Colonic mucosa (tissue), 4 donors: Measurements from ENCODE around the gene KMT2C. TPM values are rescaled to one million over a fixed set of nuclear protein-coding genes. Genes with fewer than 3 reads are reported as not detected.
"Not testable (repeated sequence)": the region's sequence is repeated elsewhere in the genome, so short reads cannot be mapped to it uniquely, and the experiment has no call there.

ENCODE experiments used
- DNase-seq: peaks from one replicate; pipeline ENCODE4 v3.0.0-alpha.2; 2020
- H3K27ac ChIP-seq: fragments of 200-600 bp; one replicate; pipeline ENCODE4 v1.8.0; 2021
- H3K27me3 ChIP-seq: fragments of 200-600 bp; one replicate; pipeline ENCODE4 v1.8.0; 2021
- H3K36me3 ChIP-seq: fragments of 200-600 bp; one replicate; pipeline ENCODE4 v1.8.0; 2021
- H3K4me1 ChIP-seq: fragments of 200-600 bp; one replicate; pipeline ENCODE4 v1.8.0; 2021; ENCODE audit warnings: mild to moderate bottlenecking
- H3K4me3 ChIP-seq: fragments of 200-600 bp; one replicate; pipeline ENCODE4 v1.8.0; 2021
- H3K9ac ChIP-seq, 2 donors: one replicate each; pipeline ENCODE4 v1.7.0; 2013; ENCODE audit warnings: control low read depth in 2 of 2, low read depth in 2 of 2, low read length in 2 of 2
- H3K9me3 ChIP-seq: fragments of 200-600 bp; one replicate; pipeline ENCODE4 v1.8.0; 2021
- intact Hi-C: fragments of 100-400 bp; cut with DNase I; formaldehyde crosslinking; loops from one replicate; pipeline ENCODE4 v1.14.1; 2022
- total RNA-seq, 2 donors: library from RNA; stranded (reverse); fragmentation: NEBNext Ultra II Directional in 1 of 2; extraction: Animal tissue kit (Norgen Biotek cat#: 25700) in 1 of 2; gene quantifications; one replicate each; pipeline ENCODE4 v1.2.1, GENCODE V29; 2021
- TF ChIP-seq, protein P1 (sequence below): fragments of 200-600 bp; IDR thresholded peaks from one replicate; pipeline ENCODE4 v1.8.0; 2022; ENCODE audit warnings: antibody characterized with exemption, mild to moderate bottlenecking
- donor health status: healthy.
- donor health status: DM: no; HTN: no; CAD: no.
- donor health status: DM: no; HTN: no; CAD: no.

The KMT2C gene
- total RNA-seq, 2 donors from 2014 or later, result 70.9 to 73.3 TPM

- Histone ChIP-seq H3K9me3 (no peaks in the 10 kb centered on the region), H3K4me3 (no peak overlapping the region), H3K9ac (no peak overlapping the region), H3K36me3 (no peaks in the 10 kb centered on the region), H3K27ac (no peak overlapping the region), H3K4me1 (no peaks in the 10 kb centered on the region), H3K27me3 (no peaks in the 10 kb centered on the region)
- TF ChIP-seq, protein P1, sequence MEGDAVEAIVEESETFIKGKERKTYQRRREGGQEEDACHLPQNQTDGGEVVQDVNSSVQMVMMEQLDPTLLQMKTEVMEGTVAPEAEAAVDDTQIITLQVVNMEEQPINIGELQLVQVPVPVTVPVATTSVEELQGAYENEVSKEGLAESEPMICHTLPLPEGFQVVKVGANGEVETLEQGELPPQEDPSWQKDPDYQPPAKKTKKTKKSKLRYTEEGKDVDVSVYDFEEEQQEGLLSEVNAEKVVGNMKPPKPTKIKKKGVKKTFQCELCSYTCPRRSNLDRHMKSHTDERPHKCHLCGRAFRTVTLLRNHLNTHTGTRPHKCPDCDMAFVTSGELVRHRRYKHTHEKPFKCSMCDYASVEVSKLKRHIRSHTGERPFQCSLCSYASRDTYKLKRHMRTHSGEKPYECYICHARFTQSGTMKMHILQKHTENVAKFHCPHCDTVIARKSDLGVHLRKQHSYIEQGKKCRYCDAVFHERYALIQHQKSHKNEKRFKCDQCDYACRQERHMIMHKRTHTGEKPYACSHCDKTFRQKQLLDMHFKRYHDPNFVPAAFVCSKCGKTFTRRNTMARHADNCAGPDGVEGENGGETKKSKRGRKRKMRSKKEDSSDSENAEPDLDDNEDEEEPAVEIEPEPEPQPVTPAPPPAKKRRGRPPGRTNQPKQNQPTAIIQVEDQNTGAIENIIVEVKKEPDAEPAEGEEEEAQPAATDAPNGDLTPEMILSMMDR, result no peak
- DNase-seq, result no peak
- intact Hi-C loops, result no loop called here
Measured at GRCh38 chr7:152313217-152313616, 122.6 kb downstream of the KMT2C start.

DNA sequence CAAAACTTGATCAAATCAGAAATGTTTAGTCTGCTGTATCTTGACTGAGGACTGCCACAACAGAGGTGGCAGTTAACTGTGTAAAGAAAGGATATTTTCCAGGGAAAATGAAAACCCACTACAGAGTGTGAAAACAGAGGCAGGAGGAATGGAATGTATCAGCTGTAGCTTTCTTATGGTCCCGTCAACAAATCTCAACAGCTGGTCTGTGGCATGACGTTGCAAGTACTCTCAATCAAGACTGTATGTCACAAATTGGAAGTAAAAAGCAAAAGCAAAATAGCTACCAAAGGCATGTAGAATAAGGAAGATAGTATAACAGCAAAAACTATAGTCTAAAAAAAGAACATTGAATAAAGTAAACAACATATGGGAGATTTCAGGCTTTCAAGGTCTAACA lies 123.5 kb downstream of the KMT2C start:
- TF ChIP-seq, protein P1, result no peak
- H3K4me1 ChIP-seq, result no peaks in the 10 kb centered on the region
- no peak for DNase-seq
- H3K27me3 ChIP-seq, result no peaks in the 10 kb centered on the region
- no peak overlapping the region for H3K4me3 ChIP-seq
- H3K9ac ChIP-seq, result no peak overlapping the region
- no peaks in the 10 kb centered on the region for H3K9me3 ChIP-seq
- H3K36me3 ChIP-seq, result peaks cover 5% of the 10 kb centered on the region
- intact Hi-C loops, result no loop called here
- no peak overlapping the region for H3K27ac ChIP-seq

GRCh38 chr7:152307902-152308301 lies 127.9 kb downstream of the KMT2C start:
- Histone ChIP-seq H3K27me3 (no peaks in the 10 kb centered on the region), H3K4me3 (no peak overlapping the region), H3K4me1 (no peaks in the 10 kb centered on the region), H3K9me3 (no peaks in the 10 kb centered on the region), H3K27ac (no peak overlapping the region), H3K36me3 (peaks cover 5% of the 10 kb centered on the region), H3K9ac (no peak overlapping the region)
- intact Hi-C loops, result no loop called here
- no peak for DNase-seq
- TF ChIP-seq, protein P1, result no peak

DNA sequence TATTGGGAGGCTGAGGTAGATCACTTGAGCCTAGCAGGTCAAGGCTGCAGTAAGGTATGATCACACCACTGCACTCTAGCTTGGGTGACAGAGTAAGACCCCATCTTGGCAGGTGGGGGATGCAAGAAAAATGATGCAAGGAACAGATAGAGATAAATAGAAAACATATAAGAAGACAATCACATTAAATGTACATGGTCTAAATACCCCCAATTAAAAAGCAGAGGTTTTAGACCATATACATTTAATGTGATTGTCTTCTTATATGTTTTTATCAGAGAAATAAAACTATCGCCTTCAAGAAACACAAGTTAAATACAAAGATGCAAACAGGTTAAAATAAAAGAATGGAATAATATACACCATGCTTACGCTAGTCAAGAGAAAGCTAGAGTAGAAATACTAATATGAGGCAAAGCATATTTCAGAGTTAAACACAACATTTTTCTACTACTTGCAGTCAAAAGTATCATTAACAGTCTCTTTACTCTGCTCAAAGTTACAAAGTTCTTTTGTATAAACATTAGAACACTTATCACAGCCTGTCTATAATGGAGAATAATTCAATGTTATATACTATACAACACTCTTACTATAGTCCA lies 136.2 kb downstream of the KMT2C start:
- H3K36me3 ChIP-seq, DNase-seq, intact Hi-C loops, H3K27me3 ChIP-seq, H3K9ac ChIP-seq, H3K4me3 ChIP-seq, H3K9me3 ChIP-seq, H3K27ac ChIP-seq, H3K4me1 ChIP-seq: not testable (repeated sequence)

DNA sequence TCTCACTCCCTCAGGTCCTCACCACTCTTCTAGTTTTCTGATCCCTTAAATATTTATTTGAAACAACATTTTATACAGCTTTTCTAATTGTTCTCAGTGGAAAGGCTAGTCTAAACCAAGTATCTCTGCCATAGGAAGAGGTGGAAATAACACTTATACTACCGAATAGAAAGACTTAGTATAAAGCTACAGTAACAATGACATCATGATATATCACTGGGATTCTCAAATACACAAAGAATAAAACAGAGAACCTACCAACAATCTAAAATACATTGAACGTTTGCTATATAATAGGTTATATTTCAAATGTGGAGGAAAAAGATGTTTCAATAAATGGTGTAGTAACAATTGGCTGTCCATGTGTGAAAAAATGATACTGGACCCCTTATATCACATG lies 142.9 kb downstream of the KMT2C start:
- Histone ChIP-seq H3K27ac (no peak overlapping the region), H3K4me1 (no peaks in the 10 kb centered on the region), H3K27me3 (no peaks in the 10 kb centered on the region), H3K9me3 (no peaks in the 10 kb centered on the region), H3K36me3 (no peaks in the 10 kb centered on the region), H3K9ac (no peak overlapping the region), H3K4me3 (no peak overlapping the region)
- intact Hi-C loops, result no loop called here
- no peak for DNase-seq
- TF ChIP-seq, protein P1, result no peak

- H3K9ac ChIP-seq, H3K27ac ChIP-seq, H3K4me1 ChIP-seq, DNase-seq, H3K9me3 ChIP-seq, intact Hi-C loops, H3K36me3 ChIP-seq, H3K27me3 ChIP-seq, H3K4me3 ChIP-seq: not testable (repeated sequence)
Measured at GRCh38 chr7:152286972-152287371, 148.8 kb downstream of the KMT2C start.

DNA sequence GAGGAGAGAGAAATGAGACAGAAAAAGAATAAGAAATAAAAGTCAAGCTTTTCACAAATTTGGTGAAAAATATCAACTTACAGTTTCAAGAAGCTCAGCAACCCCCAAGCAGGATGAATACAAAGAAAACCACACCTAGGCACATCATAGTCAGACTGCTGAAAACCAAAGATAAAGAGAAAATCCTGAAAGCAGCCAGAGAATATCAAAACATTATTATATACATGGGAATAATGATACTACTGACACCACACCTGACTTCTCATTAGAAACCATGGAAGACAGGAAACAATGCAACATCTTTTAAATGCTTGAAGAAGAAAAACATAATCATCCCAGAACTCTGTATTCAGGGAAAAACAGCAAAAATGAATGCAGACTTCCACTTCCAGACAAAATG lies 149.6 kb downstream of the KMT2C start:
- DNase-seq, H3K4me3 ChIP-seq, H3K27ac ChIP-seq, intact Hi-C loops, H3K9me3 ChIP-seq, H3K27me3 ChIP-seq, H3K36me3 ChIP-seq, H3K9ac ChIP-seq, H3K4me1 ChIP-seq: not testable (repeated sequence)

DNA sequence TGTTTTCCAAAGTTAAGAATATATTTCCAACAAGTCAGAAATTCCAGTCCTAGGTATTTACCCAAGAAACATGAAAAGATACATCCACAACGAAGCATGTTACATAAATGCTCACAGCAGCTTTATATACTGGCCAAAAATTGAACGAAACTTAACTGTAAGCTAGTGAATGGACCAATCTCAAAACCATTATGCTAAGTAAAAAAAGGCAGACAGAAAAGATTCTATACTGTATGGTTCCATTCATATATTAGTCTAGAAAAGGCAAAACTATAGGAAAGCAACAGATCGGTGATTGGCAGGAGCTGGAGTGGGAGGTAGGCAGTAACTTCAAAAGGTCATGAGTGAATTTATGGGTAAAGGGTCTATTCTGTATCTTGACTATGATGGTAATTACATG lies 150.8 kb downstream of the KMT2C start:
- H3K4me3 ChIP-seq, intact Hi-C loops, H3K9me3 ChIP-seq, H3K27ac ChIP-seq, H3K4me1 ChIP-seq, H3K36me3 ChIP-seq, DNase-seq, H3K9ac ChIP-seq, H3K27me3 ChIP-seq: not testable (repeated sequence)

- H3K36me3 ChIP-seq, H3K27me3 ChIP-seq, H3K4me3 ChIP-seq, H3K9ac ChIP-seq, intact Hi-C loops, H3K4me1 ChIP-seq, DNase-seq, H3K9me3 ChIP-seq, H3K27ac ChIP-seq: not testable (repeated sequence)
Measured at GRCh38 chr7:152277687-152278086, 158.1 kb downstream of the KMT2C start.

- H3K27ac ChIP-seq, H3K36me3 ChIP-seq, H3K4me3 ChIP-seq, H3K27me3 ChIP-seq, intact Hi-C loops, H3K4me1 ChIP-seq, H3K9me3 ChIP-seq, DNase-seq, H3K9ac ChIP-seq: not testable (repeated sequence)
Measured at GRCh38 chr7:152270427-152270826, 165.4 kb downstream of the KMT2C start.
